ENCODE results near the gene HRH2.

HRH2 gene

DNA sequence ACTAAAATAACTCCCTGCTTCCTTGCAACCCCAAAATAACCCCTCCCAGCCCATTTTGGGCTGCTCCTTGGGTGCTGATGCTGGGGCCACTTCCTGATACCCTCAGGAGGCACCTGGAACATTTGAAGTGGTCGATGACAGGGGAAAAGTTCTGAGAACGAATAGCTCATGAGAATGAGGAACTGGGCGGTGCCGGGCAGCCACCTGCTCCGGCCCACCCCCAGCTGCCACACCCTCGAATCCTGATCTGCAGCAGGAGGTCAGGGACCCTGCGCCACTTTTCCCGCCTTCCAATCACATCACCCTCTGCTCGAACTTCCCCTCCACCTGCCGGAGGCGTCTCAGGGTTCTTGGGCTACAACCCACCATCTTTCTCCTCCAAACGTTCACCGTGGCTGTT is 19.7 kb downstream of the HRH2 start:
- no peak for DNase-seq (ENCODE audit: low read depth)

DNA sequence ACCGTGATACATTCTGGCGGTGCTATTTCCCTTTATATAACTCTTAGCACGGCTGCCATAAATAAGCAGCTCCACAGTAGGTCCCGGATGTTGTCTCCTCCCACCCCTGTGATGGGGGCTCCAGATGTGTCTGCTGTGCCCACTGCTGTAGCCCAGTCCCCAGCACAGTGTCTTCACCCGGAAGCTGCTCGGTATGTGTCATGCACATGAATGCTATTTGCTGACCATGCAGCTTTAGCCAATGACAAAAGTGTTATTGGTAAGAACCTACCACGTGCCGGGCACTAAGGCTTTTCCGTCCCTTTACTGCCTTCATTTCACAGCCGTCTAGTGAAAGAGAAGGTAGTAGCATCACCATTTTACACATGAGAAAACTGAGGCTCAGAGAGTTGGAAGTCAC is 20.2 kb downstream of the HRH2 start:
- DNase-seq (ENCODE audit: low read depth) = no peak

DNA sequence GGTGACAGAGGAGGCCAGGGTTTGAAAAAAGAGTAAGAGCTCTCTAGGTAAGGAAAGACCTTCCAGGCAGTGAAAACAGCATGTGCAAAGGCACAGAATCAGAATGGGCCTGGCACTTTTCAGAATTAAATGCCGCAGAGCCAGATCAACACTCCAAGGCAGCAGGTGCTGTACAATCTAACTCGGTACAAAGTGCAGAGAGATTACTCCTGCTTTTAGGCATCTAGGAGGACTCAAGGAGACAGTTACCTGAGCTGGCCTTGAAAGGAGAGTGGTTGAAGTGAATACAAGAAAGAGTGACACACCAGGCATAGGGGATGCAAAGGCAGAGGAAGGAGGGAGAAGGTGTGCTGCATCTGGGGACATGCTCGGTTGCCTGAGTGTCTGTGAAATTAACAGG is 21.5 kb downstream of the HRH2 start:
- DNase-seq (ENCODE audit: low read depth) = no peak

DNA sequence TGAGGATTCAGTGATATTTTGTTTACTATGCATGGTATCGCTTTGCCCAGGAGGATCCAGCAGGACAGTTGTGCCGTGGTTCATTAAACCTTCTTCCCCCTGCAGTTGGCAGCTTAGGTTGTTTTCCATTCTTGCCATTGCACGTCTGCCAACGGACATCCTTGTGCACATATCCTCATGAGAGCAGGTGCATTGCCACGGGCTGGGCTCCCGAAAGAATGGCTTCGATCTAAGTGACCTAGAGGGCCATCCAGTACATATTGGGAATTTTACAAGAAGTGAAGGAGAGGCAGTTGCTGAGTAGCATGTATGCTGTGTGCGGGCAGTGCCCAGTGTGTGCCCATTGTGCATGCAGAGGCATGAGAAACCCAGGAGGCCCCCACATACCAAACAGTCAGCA is 22.1 kb downstream of the HRH2 start:
- no peak for DNase-seq (ENCODE audit: low read depth)

DNA sequence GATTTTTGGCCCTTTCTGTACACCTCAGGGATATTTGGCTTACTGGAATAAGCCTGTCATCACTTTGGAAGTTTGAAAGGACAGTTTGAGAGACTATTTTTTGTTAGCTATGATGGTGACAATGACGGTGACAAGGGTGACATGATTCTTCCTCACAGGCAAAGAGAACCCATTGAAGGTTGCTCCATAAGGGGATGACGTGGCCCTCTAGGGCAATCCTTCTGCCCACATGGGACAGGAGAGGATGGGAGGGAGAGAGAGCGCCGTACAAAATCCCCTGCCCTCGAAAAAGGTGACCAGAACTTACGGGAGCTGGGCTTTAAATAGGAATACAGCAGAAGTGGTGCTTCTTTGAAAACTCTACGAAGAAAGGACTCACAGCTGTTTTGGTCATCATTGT is 22.6 kb downstream of the HRH2 start:
- no peak for DNase-seq (ENCODE audit: low read depth)

DNA sequence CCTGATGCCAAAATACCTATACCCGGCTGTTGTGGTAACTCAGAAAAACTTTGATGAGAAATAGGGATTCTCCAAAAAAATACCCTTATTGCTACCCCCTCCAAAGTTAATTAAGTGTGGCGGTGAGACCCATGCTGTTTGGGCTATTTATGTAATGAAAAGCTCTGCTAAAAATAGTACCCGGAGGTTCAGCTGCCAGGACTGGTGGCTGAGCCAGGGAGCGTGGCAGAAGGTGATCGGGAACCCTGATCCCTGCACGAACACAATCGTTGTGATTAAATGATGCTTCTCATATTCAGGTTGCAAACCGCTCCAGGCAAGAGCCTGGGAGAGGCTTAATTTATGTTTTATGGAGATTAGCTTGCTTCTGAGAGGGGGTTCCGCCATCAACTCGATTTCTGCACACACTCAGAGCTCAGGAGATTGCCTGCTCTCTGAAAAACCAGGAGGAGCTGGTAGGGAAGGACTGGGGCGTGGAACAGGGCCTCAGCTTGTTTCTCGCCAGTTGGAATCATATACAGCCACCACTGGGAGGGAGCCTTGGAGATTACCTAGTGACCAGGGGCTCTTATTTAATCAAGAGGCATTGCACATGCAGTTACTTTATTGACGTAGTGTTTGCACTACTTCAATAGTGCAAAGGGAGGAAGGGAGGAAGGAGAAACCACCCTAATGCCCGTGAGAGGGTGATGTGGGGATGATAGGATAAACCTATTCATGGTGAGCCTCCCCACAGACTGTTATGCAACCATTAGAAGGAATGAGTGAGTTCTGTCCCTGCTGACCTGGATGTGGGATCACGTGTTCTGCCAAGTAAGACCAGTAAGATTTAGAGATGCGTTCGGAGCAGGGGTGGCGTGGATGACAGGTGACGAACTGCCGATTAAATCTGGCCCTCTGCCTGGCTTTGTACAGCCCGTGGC is 23.4 kb downstream of the HRH2 start:
- DNase-seq (ENCODE audit: low read depth) = no peak

DNA sequence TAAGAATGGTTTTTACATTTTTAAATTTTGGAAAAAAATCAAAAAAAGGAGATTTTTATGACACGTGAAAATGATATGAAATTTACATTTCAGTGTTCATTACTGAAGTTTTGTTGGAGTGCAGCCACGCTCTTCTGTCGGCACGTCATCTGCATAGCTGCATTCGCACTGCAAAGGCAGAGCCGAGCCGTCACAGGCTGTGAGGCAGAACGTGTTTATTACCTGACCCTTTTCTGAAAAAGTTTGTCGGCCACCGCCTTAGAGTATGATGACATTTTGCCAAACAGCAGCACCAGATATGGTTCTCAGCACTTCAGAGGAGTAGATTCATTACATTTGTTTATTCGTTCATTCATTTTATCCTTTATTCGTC is 24.1 kb downstream of the HRH2 start:
- no peak for DNase-seq (ENCODE audit: low read depth)

DNA sequence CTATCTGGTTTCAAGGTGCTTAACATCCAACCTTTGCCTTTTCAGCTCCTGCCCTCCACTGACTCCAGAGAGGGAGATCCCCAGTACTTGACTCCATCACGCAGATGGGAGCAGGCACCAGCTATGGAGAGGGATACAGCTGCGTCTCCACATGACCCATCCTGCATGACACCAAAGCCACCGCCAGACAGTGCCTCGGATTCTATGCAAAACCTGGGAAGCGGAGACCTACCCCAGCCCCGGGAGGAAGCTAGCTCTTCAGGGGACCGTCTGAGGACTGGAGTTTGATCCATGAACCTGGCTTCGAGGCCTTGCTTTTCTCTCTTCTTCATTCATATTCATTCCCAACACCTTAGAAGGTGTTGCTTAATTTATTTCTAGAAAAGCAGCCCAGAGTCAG is 24.8 kb downstream of the HRH2 start:
- no peak for DNase-seq (ENCODE audit: low read depth)

DNA sequence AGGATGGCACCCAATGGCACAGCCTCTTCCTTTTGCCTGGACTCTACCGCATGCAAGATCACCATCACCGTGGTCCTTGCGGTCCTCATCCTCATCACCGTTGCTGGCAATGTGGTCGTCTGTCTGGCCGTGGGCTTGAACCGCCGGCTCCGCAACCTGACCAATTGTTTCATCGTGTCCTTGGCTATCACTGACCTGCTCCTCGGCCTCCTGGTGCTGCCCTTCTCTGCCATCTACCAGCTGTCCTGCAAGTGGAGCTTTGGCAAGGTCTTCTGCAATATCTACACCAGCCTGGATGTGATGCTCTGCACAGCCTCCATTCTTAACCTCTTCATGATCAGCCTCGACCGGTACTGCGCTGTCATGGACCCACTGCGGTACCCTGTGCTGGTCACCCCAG is 25.4 kb downstream of the HRH2 start:
- no peak for DNase-seq (ENCODE audit: low read depth)

DNA sequence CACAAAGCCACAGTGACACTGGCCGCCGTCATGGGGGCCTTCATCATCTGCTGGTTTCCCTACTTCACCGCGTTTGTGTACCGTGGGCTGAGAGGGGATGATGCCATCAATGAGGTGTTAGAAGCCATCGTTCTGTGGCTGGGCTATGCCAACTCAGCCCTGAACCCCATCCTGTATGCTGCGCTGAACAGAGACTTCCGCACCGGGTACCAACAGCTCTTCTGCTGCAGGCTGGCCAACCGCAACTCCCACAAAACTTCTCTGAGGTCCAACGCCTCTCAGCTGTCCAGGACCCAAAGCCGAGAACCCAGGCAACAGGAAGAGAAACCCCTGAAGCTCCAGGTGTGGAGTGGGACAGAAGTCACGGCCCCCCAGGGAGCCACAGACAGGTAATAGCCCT is 26.1 kb downstream of the HRH2 start:
- no peak for DNase-seq (ENCODE audit: low read depth)

DNA sequence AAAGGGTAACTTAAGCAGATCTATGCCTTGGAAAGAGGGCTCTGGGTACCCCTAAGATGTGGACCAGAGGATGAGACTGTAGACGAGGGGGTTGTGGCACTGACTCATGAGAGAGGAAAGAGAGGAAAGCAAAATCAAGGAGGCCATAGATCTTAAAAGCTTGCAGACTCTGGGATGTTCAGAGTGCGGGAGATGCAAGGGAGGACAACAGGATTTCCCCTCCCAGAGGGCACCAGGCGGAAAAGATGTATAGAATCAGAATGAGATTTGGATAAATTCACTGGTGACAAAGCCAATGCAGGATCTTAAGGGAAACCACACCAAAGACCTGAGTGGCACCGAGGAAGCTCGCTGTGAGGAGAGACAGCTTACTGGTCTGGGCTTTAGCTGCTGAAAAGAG is 27.1 kb downstream of the HRH2 start:
- no peak for DNase-seq (ENCODE audit: low read depth)

DNA sequence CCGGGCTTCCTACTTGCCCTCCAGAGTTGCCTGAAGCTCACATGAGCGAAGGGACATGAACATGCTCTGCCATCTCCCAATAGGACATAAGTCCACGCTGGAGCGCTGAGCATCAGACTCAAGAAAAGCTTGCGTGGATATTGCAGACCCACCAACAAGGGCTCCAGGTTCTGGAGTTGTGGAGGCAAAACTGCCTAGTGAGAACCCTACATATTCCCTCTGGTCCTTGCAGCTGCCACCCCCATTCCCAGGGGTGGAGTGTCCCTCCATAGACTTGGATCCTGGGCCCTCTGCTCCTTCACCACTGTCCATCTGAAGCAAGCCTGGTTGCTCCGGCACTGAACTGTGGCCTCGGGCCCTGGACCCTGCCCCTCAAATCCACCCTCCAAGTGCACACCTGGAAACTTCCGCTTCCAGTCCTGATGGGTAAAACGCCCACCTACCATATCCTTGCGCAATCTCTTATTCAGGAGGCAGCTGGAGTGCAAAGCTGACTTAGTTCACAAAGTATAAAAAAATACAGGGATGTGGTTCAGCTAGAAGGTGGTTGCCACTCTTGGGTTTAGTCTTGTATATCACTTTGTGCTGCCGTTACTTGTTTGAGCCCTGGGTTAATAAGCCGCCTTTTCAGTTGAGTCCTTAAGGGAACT is 28.0 kb downstream of the HRH2 start:
- no peak for DNase-seq (ENCODE audit: low read depth)

DNA sequence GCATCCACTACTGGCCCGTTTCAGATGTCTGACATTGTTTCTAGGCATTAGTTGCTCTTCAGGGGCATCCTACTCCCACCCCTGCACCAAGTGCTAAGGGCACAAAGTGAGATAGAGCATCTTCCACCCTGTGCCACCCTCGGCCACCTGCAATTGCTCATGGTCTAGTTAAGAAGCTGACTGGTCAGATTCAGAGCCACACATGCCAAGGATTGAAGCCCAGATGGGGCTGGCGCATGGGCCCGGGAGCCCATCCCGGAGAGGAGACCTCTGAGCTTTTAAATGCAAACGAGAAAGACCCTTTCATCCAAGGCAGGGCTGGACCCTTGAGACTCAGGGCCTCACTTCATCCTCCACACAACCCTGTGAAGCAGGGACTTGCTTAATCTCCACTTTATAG is 28.5 kb downstream of the HRH2 start:
- no peak for DNase-seq (ENCODE audit: low read depth)

DNA sequence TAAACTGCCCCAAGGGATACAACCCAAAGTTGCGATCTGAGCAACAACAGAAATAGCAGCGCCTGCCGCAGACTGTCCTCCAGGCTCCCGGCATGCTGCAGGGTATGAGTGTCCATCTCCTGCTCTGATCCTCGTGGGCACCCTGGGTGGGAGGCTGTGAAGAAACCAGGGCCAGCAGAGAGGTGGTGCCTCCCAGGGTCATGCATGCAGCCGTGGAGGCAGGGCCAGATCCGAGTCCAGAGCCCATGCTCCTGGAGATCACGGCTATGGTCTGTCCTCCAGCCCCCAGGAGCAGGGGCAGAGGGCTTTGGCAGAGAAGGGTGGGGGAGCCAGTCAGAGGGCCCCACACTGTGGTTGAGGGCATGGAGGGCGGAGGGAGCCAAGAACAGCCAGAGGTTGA is 29.0 kb downstream of the HRH2 start:
- no peak for DNase-seq (ENCODE audit: low read depth)

DNA sequence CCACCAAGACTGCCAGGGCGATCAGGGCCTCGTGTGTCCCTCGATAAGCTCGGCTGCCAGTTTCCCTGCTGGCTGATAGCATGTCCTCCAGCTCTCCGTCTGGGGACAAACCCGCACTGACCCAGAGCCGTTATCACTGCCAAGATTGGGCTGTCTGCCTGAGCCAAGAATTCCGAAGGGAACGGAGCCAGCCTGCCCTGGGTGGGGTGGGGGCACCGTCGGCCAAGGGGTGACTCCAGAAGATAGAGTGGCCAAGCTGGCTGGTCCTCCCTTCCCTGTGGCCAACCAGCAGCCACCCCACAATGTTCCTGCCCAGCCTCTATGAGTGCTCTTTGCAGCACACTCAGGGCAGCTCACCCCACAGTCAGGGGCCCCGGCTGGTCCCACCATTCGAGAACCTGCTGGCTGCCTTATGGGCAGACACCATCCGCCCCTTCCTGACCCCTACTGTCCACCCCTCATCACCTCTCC is 29.4 kb downstream of the HRH2 start:
- no peak for DNase-seq (ENCODE audit: low read depth)

DNA sequence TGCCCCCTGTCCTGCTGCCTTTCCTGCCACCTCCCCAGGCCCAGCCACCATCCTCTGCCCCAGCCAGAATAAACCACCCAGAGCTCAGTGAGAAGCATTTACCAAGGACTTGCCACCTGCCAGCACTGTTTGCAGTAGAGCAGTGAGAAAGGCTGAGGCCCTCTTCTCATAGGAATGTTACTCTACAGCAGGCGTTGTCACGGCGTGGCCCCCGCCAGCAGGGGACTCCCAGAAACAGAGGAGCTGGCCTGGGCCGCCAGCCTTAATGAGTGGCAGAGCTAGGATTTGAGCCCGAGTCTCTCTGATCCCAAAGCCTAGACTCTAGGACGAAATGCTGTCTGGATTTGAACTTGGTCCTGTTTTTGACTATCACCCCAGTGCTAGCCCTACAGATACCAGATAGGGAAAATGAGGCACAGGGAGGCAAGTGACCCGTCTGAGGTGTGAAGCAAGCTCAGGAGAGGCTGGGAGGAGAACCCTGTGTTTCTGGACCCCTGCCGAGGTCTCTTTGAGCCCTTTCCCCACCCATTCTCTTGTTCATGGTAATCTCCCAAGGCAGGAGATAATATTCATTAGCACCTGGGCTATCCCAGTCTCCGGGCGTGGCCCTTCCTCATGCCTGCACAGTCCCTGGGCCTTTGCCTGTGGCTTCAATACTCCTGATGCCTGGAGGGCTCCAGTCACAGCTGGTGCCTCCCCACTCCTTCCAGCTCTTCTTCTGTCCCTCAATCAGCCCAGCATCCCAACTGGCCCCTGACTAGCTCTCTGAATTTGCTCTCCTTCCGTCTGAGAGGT is 30.7 kb downstream of the HRH2 start:
- no peak for DNase-seq (ENCODE audit: low read depth)

DNA sequence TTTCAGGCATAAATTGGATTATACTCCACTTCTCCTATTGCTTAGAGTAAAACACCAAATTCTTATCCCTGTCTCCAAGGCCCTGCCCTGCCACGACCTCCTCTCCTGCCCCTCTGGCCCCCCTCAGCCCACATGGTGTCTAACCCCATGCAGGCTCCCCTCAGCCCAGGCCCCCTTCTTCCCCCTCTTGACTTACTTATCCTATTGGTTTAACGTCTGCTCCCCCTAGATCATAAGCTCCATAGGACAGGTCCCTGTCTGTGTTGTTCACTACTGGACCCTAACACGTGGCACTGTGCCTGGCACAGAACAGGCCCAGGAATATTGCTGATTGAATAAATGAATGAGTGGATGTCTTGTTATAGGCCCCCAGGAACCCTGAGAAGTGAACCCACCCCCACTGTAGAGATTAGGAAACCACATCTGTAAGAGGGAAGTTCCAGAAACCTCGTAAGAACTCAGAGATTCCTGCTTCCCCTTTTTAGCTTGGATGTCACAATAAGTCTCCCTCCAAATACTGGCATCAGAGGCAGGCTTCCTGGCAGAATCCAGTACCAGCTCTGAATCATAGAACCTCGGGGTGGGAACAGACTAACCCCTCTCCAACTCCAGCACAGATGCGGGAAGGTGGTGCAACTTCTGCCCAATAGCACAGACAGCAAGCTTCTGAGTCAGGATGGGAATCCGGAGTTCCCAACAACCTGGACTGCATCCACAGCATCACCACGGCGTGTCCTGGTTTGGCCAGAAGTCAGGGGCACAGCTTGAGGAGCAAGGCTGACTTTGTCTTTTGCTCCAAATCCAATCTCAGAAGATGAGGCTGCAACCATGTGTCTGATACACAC is 31.5 kb downstream of the HRH2 start:
- no peak for DNase-seq (ENCODE audit: low read depth)

DNA sequence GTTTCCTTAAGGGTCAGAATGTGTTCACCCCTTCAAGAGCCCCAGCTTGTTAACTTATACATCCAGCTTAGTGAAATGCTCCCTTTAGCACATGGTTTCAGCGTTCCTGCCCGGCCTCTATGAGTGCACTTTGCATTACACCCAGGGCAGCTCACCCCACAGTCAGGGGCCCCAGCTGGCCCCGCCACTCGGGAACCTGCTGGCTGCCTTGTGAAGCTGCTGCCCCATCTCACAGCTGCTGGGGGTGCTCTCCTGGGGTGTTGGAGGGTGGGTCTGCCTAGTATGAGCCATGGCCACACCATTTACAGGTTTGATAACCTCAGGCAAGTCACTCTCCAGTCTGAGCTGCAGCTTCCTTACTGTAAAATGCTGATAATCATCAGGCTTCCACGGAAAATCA is 32.2 kb downstream of the HRH2 start:
- no peak for DNase-seq (ENCODE audit: low read depth)

DNA sequence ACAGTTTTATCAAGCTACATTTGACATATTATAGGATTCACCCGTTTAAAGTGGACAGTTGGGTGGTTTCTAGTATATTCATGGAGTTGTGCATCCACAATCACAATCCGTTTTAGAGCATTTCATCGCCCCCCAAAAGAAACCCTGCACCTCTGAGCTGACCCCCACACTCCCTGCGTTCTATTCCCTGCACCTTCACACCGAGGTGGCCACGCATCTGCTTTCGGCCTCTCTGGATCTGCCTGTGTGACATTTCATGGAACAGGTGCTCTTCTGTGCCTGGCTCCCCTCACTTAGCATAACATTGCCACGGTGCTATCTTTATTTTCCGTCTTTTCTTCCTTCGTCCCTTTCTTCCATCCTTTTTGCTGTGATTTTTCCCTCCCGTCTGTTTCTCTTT is 32.7 kb downstream of the HRH2 start:
- DNase-seq (ENCODE audit: low read depth) = no peak

DNA sequence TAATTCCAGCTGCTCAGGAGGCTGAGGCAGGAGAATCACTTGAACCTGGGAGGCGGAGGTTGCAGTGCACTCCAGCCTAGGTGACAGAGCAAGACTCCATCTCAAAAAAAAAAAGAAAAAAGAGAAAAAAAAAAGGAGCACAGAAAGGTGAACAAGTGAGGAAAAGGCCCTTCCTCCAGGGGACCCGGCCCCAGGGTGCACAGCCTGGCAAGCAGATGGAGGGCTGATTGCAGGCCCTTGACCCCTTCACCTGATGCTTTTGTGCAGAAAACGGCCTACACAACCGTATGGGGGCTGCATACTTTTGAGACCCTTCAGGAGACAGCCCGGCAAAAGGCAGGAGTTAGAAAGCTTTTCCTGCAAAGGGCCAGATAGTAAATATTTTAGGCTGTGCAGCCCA is 33.9 kb downstream of the HRH2 start:
- no peak for DNase-seq (ENCODE audit: low read depth)

DNA sequence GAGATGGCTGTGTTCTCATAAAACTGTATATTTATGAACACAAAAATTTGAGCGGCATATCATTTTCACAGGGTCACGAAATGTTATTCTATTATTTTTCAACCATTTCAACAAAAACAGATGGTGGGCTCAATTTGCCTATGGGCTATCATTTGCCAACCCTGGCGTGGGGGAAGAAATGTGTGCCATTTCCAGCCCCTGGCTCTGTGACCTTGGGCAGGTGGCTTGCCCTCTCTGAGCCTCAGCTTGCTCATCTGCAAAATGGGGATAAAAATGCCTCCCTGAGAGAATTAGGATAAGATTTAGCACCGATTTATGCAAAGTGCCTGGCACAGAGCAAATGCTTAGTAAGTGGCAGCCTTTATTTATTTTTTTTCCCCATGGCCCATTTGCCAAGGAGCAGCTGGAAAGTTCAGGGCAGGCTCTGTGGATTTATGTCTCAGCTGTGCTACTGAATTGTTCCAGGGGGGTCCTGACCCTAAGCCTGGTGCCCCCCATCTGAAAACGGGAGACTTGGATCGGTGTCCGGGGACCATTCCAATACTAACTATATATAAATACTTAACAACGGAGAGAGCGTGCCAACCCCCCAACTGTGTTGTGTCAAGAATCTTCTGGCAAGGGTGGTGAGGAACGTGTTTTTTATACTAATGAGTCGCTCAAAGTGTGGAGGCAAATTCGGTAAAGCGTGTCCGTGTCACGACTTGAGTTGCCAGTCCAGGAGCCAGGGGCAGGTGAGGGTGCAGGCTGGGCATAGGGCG is 34.5 kb downstream of the HRH2 start:
- DNase-seq (ENCODE audit: low read depth) = no peak
